Endothelial cell of umbilical vein (primary cell): ENCODE results near the gene NMD3. TPM values are rescaled to one million over a fixed set of nuclear protein-coding genes. Genes with fewer than 3 reads are reported as not detected.

ENCODE experiments used
- BruUV-seq: library from RNA; stranded (reverse); fragments of 400-500 nt; replicated peaks from 2 replicates; lab custom pipeline; 2021; lab: Mats Ljungman, UMichigan
- CTCF ChIA-PET: fragments of 300-600, 350-600 bp; sonication (Branson Sonifier 250); formaldehyde crosslinking; loops from one replicate; lab custom pipeline; 2021; ENCODE audit warnings: antibody characterized with exemption, inconsistent platforms; lab: Charles Lee
- POLR2A ChIA-PET: fragments of 300-600, 350-600 bp; sonication (Branson Sonifier 250); formaldehyde crosslinking; loops from one replicate; lab custom pipeline; 2021; ENCODE audit warnings: antibody characterized with exemption, inconsistent platforms; lab: Charles Lee
- DNase-seq: peaks from one replicate; pipeline ENCODE4 v3.0.0-alpha.2; 2011; ENCODE audit warnings: low read depth, low spot score
- FAIRE-seq: peaks from 2 replicates; lab custom pipeline; 2011; peaks lifted over from hg19 to GRCh38; lab: Jason Lieb, UNC
- H2AFZ ChIP-seq: 2 replicates; pipeline ENCODE4 v1.6.0; 2012; ENCODE audit warnings: low read depth, low read length, control low read depth, inconsistent platforms
- H3K27ac ChIP-seq: 2 replicates; pipeline ENCODE4 v1.5.1; 2011; ENCODE audit warnings: low read depth, mild to moderate bottlenecking, control low read depth, low read length, moderate library complexity; ENCODE audit not compliant: insufficient read depth
- H3K27me3 ChIP-seq, 2 experiments: 2 replicates each; pipeline versions ENCODE4 v1.6.0 to v1.6.1; 2011; ENCODE audit warnings: low read length in 2 of 2, mixed read lengths in 1 of 2; ENCODE audit not compliant: control insufficient read depth in 2 of 2, insufficient read depth in 2 of 2
- H3K36me3 ChIP-seq, 2 experiments: 2 replicates in 1 of 2; 3 replicates in 1 of 2; pipeline ENCODE4 v1.5.1; 2011; ENCODE audit warnings: low read length in 2 of 2, mild to moderate bottlenecking in 1 of 2, moderate library complexity in 1 of 2; ENCODE audit not compliant: control insufficient read depth in 2 of 2, insufficient read depth in 2 of 2; ENCODE audit errors: extremely low read depth in 1 of 2
- H3K4me1 ChIP-seq: 3 replicates; pipeline ENCODE4 v1.5.1; 2011; ENCODE audit warnings: mild to moderate bottlenecking, low read length; ENCODE audit not compliant: control insufficient read depth, insufficient read depth; ENCODE audit errors: extremely low read depth
- H3K4me2 ChIP-seq: 2 replicates; pipeline ENCODE4 v1.6.1; 2011; ENCODE audit warnings: low read length, control low read depth, mixed read lengths; ENCODE audit not compliant: insufficient read depth
- H3K4me3 ChIP-seq, 3 experiments: fragments of 200-600 bp in 1 of 3; sonication (generic), shearing (Covaris generic) in 1 of 3; replicated peaks in 1 of 3; 2 replicates each; pipeline ENCODE4 v1.5.1; 2011 to 2016; ENCODE audit warnings: control low read depth in 3 of 3, low read length in 3 of 3, mild to moderate bottlenecking in 2 of 3, inconsistent platforms in 1 of 3, low read depth in 1 of 3, moderate library complexity in 1 of 3; ENCODE audit not compliant: insufficient read depth in 1 of 3
- H3K79me2 ChIP-seq: 2 replicates; pipeline ENCODE4 v1.6.0; 2012; ENCODE audit warnings: low read length, inconsistent platforms; ENCODE audit not compliant: control insufficient read depth, insufficient read depth
- H3K9ac ChIP-seq: replicated peaks from 2 replicates; pipeline ENCODE3; 2011; ENCODE audit warnings: low read length, control low read depth; ENCODE audit not compliant: insufficient read depth; ENCODE audit errors: extremely low read depth
- H3K9me1 ChIP-seq: replicated peaks from 3 replicates; pipeline ENCODE4 v1.6.0; 2011; ENCODE audit warnings: mild to moderate bottlenecking, low read length; ENCODE audit not compliant: control insufficient read depth, insufficient read depth; ENCODE audit errors: extremely low read depth
- H3K9me3 ChIP-seq: replicated peaks from 2 replicates; pipeline ENCODE4 v1.5.1; 2012; ENCODE audit warnings: low read length, inconsistent platforms; ENCODE audit not compliant: control insufficient read depth, insufficient read depth
- H4K20me1 ChIP-seq: replicated peaks from 2 replicates; pipeline ENCODE3; 2011; ENCODE audit warnings: mild to moderate bottlenecking, low read length; ENCODE audit not compliant: control insufficient read depth, insufficient read depth; ENCODE audit errors: extremely low read depth
- CTCF ChIP-seq, 2 donors: IDR thresholded peaks; 1 replicate in 1 of 2; 2 replicates in 1 of 2; pipeline ENCODE4 v1.5.1; 2011; ENCODE audit warnings: low read length in 2 of 2, mild to moderate bottlenecking in 2 of 2, moderate library complexity in 2 of 2, control low read depth in 1 of 2, inconsistent platforms in 1 of 2, low read depth in 1 of 2; ENCODE audit not compliant: insufficient read depth in 1 of 2; ENCODE audit errors: extremely low read depth in 1 of 2
- EZH2 ChIP-seq: IDR thresholded peaks from 2 replicates; pipeline ENCODE4 v1.6.1; 2012; ENCODE audit warnings: borderline replicate concordance, low read depth, mild to moderate bottlenecking, moderate library complexity, low read length, inconsistent platforms; ENCODE audit not compliant: severe bottlenecking
- FOS ChIP-seq: IDR thresholded peaks from 2 replicates; pipeline ENCODE4 v1.6.1; 2011; ENCODE audit warnings: mild to moderate bottlenecking, low read length, moderate library complexity, borderline replicate concordance; ENCODE audit not compliant: insufficient read depth
- GATA2 ChIP-seq: IDR thresholded peaks from 2 replicates; pipeline ENCODE4 v1.7.0; 2011; ENCODE audit warnings: low read depth, mild to moderate bottlenecking, moderate library complexity, mixed read lengths, low read length; ENCODE audit not compliant: insufficient read length, insufficient read depth
- JUN ChIP-seq: IDR thresholded peaks from 2 replicates; pipeline ENCODE4 v1.6.1; 2011; ENCODE audit warnings: borderline replicate concordance, low read depth; ENCODE audit not compliant: insufficient read length, insufficient read depth
- MAX ChIP-seq: IDR thresholded peaks from 2 replicates; pipeline ENCODE4 v1.6.1; 2011; ENCODE audit not compliant: insufficient read depth, insufficient read length
- MYC ChIP-seq: IDR thresholded peaks from one replicate; pipeline ENCODE4 v1.6.1; 2011; ENCODE audit warnings: mild to moderate bottlenecking, low read depth, low read length
- POLR2A ChIP-seq: IDR thresholded peaks from 2 replicates; pipeline ENCODE4 v1.6.1; 2012; ENCODE audit warnings: low read depth, mild to moderate bottlenecking, control low read depth, low read length
- POLR2AphosphoS5 ChIP-seq: IDR thresholded peaks from 2 replicates; pipeline ENCODE4 v1.6.1; 2012; ENCODE audit warnings: low read depth, mild to moderate bottlenecking, control low read depth, low read length, moderate library complexity; ENCODE audit not compliant: insufficient read depth
- dilution Hi-C: fragments of 300-500 bp; cut with MboI; formaldehyde crosslinking; loops from one replicate; pipeline ENCODE4 v1.15.0; 2019; ENCODE audit warnings: low sequenced_read_pairs; ENCODE audit not compliant: extremely low pct_ligation_motif_present
- intact Hi-C: fragments of 100-400 bp; cut with micrococcal nuclease; formaldehyde crosslinking; loops from one replicate; pipeline ENCODE4 v1.10.0; 2022
- polyA plus RNA-seq, 4 experiments: library from polyadenylated mRNA; depleted of rRNA in 3 of 4; stranded (reverse) in 3 of 4; unstranded in 1 of 4; fragments of >200 nt; gene quantifications; 2 replicates each; pipeline versions ENCODE4 v1.2.1 to v1.2.3, GENCODE V29; 2011 to 2012; ENCODE audit warnings: missing spikeins in 1 of 4
- total RNA-seq: library from RNA; stranded (reverse); gene quantifications from 2 replicates; pipeline ENCODE4 v1.2.3, GENCODE V29; 2021

NMD3 gene
- total and polyA plus RNA-seq, 2 donors (not counting 3 experiments of a cell fraction or from before 2014, with no cell fraction given): 14.2 to 53.8 TPM

GRCh38 chr3:161270991-161271390 lies 49.9 kb downstream of the NMD3 start:
- intact Hi-C loops (loop anchor here (5.0 kb wide), 1 partner anchor 514 kb away; the partner anchor contains the start of gene PPM1L), dilution Hi-C loops (no loop called here)
- POLR2A ChIA-PET: no interaction called here
- Histone ChIP-seq H4K20me1 (no peaks in the 10 kb centered on the region), H3K9me1 (no peaks in the 10 kb centered on the region), H3K9me3 (no peaks in the 10 kb centered on the region), H3K27me3 (no peaks in the 10 kb centered on the region), H3K4me3 (no peak overlapping the region), H3K27ac (no peak overlapping the region), H3K36me3 (no peaks in the 10 kb centered on the region), H3K79me2 (no peaks in the 10 kb centered on the region), H3K9ac (no peak overlapping the region), H3K4me1 (peaks cover 18% of the 10 kb centered on the region), H2AFZ (no peak overlapping the region), H3K4me2 (no peak overlapping the region)
- TF ChIP-seq JUN: no peak
- no peak for TF ChIP-seq GATA2
- no peak for TF ChIP-seq EZH2
- TF ChIP-seq POLR2AphosphoS5: no peak
- no peak for TF ChIP-seq CTCF (IDR thresholded peaks at IDR 0.05; ENCODE audit: extremely low read depth in 1 of 2, insufficient read depth in 1 of 2, low read depth in 1 of 2, low read length in 2 of 2)
- no peak for TF ChIP-seq POLR2A
- TF ChIP-seq FOS: no peak
- TF ChIP-seq MAX: no peak
- TF ChIP-seq MYC: no peak
- DNase-seq (no peak), FAIRE-seq (no peak)
- CTCF ChIA-PET: interaction anchor here (1.0 to 2.5 kb wide), 6 partner anchors 137 to 329 kb away, joined by 3 to 8 read pairs (median 6); no protein-coding TSS in a partner anchor
- BruUV-seq: no TSS peak
